Nephron (organoid): Measurements from ENCODE around the gene GDF7.
A peak's percentile ranks its signal among the peaks of the same experiment; 100 is the strongest.

Source experiments
- H3K27ac Mint-ChIP-seq, 3 experiments: 2 replicates each; pipeline ENCODE4 v1.8.0; 2020; ENCODE audit warnings: mixed read lengths in 3 of 3, mild to moderate bottlenecking in 2 of 3, moderate library complexity in 1 of 3
- H3K27me3 Mint-ChIP-seq: 2 replicates; pipeline ENCODE4 v1.8.0; 2021; ENCODE audit warnings: low read depth, mild to moderate bottlenecking, moderate library complexity, mixed read lengths
- H3K36me3 Mint-ChIP-seq: 2 replicates; pipeline ENCODE4 v1.8.0; 2020; ENCODE audit warnings: low read depth, mixed read lengths
- H3K4me1 Mint-ChIP-seq: 2 replicates; pipeline ENCODE4 v1.8.0; 2020; ENCODE audit warnings: mixed read lengths
- H3K4me3 Mint-ChIP-seq, 3 experiments: 2 replicates each; pipeline ENCODE4 v1.8.0; 2020; ENCODE audit warnings: mild to moderate bottlenecking in 3 of 3, mixed read lengths in 3 of 3, moderate library complexity in 2 of 3
- H3K9me3 Mint-ChIP-seq: 2 replicates; pipeline ENCODE4 v1.8.0; 2020; ENCODE audit warnings: mixed read lengths
- CTCF ChIP-seq, 3 experiments: fragments of 200-600 bp; sonication (generic); IDR thresholded peaks; one replicate each; pipeline ENCODE4 v1.5.0; 2021; ENCODE audit warnings: antibody characterized with exemption in 3 of 3; ENCODE audit not compliant: unreplicated experiment in 3 of 3

GDF7 gene

GRCh38 chr2:20648206-20648605 is 18.7 kb upstream of the GDF7 start:
- Mint-ChIP-seq H3K36me3 (peaks cover 9% of the 10 kb centered on the region), H3K4me1 (peaks cover 27% of the 10 kb centered on the region), H3K4me3 (peak overlapping the region in 1 of 3 experiments; percentile 9), H3K9me3 (no peaks in the 10 kb centered on the region), H3K27me3 (peaks cover 19% of the 10 kb centered on the region), H3K27ac (no peak overlapping the region)
- no peak for TF ChIP-seq CTCF (IDR thresholded peaks at IDR 0.05; ENCODE audit: unreplicated experiment in 3 of 3)

- Mint-ChIP-seq H3K27me3 (peaks cover 19% of the 10 kb centered on the region), H3K9me3 (no peaks in the 10 kb centered on the region), H3K4me1 (peaks cover 27% of the 10 kb centered on the region), H3K4me3 (peak overlapping the region; percentile 17 to 95 (median 87)), H3K36me3 (peaks cover 9% of the 10 kb centered on the region), H3K27ac (no peak overlapping the region)
- no peak for TF ChIP-seq CTCF (IDR thresholded peaks at IDR 0.05; ENCODE audit: unreplicated experiment in 3 of 3)
These were observed 18.1 kb upstream of the GDF7 start for GRCh38 chr2:20648831-20649230.

GRCh38 chr2:20649576-20649975 is 17.4 kb upstream of the GDF7 start:
- H3K9me3 Mint-ChIP-seq = no peaks in the 10 kb centered on the region
- peak overlapping the region; percentile 81 to 95 (median 87) for H3K4me3 Mint-ChIP-seq
- H3K36me3 Mint-ChIP-seq = peaks cover 5% of the 10 kb centered on the region
- H3K4me1 Mint-ChIP-seq = peaks cover 27% of the 10 kb centered on the region
- TF ChIP-seq CTCF (IDR thresholded peaks at IDR 0.05; ENCODE audit: unreplicated experiment in 3 of 3) = no peak
- peaks cover 18% of the 10 kb centered on the region for H3K27me3 Mint-ChIP-seq
- H3K27ac Mint-ChIP-seq = no peak overlapping the region

- Mint-ChIP-seq H3K36me3 (peaks cover under 1% of the 10 kb centered on the region), H3K27me3 (peaks cover 20% of the 10 kb centered on the region), H3K4me3 (peak overlapping the region; percentile 81 to 95 (median 87)), H3K9me3 (no peaks in the 10 kb centered on the region), H3K4me1 (peaks cover 27% of the 10 kb centered on the region), H3K27ac (no peak overlapping the region)
- no peak for TF ChIP-seq CTCF (IDR thresholded peaks at IDR 0.05; ENCODE audit: unreplicated experiment in 3 of 3)
These were observed 17.0 kb upstream of the GDF7 start for GRCh38 chr2:20649976-20650375.

GRCh38 chr2:20650393-20650876 is 16.5 kb upstream of the GDF7 start:
- H3K27ac Mint-ChIP-seq = no peak overlapping the region

More at GRCh38 chr2:20650393-20650876, 16.5 kb upstream of the GDF7 start:
- Mint-ChIP-seq H3K27me3 (peaks cover 25% of the 10 kb centered on the region), H3K4me3 (peak overlapping the region; percentile 81 to 95 (median 87)), H3K36me3 (no peaks in the 10 kb centered on the region), H3K9me3 (no peaks in the 10 kb centered on the region), H3K4me1 (peaks cover 27% of the 10 kb centered on the region)
- TF ChIP-seq CTCF (IDR thresholded peaks at IDR 0.05; ENCODE audit: unreplicated experiment in 3 of 3) = no peak
